Activated effector memory CD4-positive, alpha-beta T cell treated with anti-CD3 and anti-CD28 coated beads, Interleukin-2, amount 50 U/mL, for 16 hours (primary cell): ENCODE results near the gene P2RX5.
"Not testable (repeated sequence)": the region's sequence is repeated elsewhere in the genome, so short reads cannot be mapped to it uniquely, and the experiment has no call there.

Source experiments
- DNase-seq: peaks from one replicate; pipeline ENCODE4 v3.0.0-alpha.2; 2020

P2RX5 gene, protein sequence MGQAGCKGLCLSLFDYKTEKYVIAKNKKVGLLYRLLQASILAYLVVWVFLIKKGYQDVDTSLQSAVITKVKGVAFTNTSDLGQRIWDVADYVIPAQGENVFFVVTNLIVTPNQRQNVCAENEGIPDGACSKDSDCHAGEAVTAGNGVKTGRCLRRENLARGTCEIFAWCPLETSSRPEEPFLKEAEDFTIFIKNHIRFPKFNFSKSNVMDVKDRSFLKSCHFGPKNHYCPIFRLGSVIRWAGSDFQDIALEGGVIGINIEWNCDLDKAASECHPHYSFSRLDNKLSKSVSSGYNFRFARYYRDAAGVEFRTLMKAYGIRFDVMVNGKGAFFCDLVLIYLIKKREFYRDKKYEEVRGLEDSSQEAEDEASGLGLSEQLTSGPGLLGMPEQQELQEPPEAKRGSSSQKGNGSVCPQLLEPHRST

GRCh38 chr17:3695723-3696411, at the start of gene P2RX5:
P2RX5 (minus strand) TSS chr17:3696155; CDS start chr17:3696005, 150 bp downstream.
- peak; percentile 74 for DNase-seq

- DNase-seq, result no peak
These were observed 49.1 kb upstream of the P2RX5 start for GRCh38 chr17:3745071-3745470.

DNA sequence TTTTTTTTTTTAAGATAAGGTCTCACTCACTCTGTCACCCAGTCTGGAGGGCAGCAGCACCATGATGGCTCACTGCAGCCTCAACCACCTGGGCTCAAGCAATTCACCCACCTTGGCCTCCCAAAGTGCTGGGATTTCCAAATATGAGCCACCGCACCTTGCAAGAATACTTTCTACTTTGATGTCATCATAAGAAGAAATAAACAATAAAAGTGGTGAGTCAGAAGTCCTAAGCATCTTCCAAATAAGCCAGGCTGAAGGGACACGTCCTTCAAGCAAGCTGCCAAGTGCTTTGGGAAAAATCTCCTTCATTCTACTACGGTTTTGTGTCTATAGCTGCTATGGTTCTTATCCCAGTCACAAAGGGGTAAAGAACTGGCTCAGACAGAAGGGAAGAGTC, 48.1 kb upstream of the P2RX5 start:
- DNase-seq, result no peak

DNA sequence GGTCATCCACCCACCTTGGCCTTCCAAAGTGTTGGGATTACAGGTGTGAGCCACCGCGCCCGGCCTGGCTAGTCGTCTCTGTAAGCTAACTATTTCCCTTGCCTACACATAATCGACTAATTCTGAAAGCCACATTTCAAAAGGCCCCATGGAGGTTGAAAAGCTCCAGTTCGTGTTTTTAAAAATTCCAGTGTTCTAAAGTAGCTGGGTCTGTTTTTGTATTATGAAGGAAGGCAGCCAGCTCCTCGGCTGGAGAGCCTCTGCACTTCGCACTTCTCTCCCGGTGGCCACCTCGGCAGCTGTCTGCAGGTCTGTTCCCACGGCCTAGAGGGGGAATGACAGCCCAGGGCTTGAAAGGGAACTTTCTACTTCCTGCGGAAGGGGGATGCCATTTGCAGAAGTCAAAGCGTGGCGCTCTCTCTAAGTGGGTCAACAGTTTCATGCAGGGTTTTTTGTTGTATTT, 44.7 kb upstream of the P2RX5 start:
- DNase-seq, result peak; percentile 70

DNA sequence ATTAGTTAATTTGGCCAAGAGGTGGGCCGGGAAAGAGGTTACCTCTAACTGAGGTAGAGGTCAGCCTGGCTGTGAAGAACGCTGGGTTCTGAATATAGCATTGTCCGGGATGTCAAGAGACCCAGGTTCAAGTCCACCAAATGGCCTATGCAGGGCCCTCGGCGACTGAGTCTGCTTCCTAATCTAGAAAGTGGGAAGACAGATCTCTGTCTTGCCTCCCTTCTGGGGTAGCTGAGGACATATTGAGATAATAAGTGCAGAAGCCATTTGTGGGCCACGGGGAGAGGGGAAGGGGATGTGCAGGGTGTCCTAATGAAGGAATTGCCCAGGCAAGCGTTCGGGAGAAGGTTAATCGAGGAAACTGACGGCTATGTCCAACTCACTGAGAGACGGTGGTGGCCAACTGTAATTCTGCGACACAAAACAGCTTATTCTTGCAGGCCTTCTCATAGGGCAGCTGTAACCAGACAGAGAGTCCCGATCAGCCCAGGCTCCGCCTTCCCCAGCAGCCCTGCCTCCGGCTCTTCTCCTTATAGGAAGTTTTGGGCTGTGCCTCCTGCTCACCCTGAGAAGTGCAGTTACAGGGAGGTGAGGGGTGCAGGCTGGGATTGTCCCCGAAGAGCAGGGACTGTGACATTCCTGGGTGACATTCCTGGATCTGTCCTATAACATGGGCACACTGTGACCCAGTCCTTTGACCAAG, 43.6 kb upstream of the P2RX5 start:
- DNase-seq, result no peak

DNA sequence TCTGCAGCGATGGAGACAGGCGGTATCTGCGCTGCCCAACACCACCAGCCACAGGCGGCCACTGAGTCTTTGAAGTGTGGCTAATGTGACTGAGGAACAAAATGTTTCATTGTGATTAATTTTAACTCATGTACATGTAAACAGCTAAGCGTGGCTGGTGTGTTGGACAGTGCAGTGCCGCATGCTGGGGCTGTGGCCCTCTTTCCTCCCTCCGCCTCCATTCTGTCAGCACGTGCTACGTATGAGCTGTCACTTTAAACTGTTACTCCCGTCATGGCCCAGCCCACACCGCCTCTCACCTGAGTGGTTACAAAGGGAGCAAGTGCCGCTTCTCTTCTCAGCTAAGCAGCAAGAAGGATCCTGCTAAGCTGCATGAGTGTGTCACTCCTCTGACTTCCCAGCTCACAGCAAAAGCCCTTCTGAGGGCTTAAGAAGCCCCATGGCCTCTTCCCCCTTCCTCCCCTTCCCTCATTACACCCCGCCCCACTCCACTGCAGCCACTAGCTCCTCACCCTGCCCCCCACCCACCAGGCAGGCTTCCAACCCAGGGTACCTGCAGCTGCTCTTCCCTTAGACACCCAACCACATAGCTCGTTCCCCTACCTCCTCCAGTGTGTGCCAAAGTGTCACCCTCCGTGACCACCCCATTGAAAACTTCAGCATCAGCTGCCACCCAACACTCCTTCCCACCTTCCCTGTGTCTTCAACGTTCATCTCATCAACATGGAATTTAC, 42.8 kb upstream of the P2RX5 start:
- DNase-seq, result peak; percentile 89

DNA sequence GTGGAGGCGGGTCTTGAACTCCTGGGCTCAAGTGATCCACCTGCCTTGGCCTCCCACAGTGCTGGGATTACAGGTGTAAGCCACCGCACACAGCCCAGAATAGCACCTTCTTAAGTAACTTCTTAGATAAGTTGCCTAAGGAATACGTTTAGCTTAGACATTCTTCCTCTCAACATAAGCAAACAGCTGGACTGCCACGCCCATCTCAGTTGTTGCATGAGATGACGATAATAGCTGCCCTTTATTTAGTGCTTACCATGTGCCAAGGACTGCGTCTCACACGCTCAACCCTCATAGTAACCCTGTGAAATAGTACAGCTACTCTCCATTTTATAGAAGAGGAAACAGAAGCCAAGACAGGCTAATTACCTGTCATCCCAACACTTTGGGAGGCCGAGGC, 39.6 kb upstream of the P2RX5 start:
- DNase-seq, result no peak

GRCh38 chr17:3734911-3735276, 38.9 kb upstream of the P2RX5 start:
- not testable (repeated sequence) for DNase-seq

DNA sequence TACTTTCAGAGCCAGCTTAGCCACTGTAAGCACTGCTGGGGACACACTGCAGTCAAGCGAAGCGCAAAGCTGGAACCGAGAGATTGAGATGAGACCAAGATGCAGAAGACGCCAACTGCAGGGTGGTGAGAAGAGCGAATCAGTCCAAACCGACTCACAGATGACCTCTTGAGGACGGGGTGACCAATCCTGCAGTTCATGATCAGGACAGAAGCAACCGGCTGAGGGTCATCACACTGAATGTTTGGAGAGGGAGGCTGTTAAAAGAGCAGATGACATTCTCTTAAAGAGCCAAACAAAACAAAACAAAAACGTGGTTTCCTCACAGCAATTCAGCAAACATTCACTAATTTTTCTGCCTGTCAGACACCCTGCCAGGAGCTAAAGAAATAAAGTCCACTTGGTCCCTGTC, 36.3 kb upstream of the P2RX5 start:
- no peak for DNase-seq

DNA sequence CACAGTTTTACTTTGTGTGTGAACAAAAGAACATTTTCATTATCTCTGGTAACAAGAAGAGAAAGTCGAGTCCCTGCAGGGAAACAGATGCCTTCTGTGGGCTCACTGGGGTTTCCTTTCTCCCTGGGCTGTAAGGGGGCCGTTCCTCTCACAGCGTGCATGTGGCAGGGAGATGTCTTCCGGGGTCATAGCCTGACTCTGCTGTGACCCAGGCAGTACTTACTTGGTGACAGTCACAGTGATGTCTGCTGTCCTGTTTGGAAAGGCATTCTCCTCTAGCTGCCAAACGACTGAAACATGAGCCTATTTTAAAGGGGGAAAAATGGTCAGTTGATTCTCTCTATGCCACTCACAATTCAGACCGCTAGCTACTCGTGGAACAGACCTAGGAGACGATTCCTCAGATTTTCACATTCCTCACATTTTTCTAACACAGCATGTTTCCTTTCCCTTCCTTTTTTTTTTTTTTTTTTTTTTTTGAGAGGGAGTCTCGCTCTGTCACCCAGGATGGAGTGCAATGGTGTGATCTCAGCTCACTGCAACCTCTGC, 35.0 kb upstream of the P2RX5 start:
- DNase-seq, result no peak

GRCh38 chr17:3729881-3730280, 33.9 kb upstream of the P2RX5 start:
- no peak for DNase-seq

DNA sequence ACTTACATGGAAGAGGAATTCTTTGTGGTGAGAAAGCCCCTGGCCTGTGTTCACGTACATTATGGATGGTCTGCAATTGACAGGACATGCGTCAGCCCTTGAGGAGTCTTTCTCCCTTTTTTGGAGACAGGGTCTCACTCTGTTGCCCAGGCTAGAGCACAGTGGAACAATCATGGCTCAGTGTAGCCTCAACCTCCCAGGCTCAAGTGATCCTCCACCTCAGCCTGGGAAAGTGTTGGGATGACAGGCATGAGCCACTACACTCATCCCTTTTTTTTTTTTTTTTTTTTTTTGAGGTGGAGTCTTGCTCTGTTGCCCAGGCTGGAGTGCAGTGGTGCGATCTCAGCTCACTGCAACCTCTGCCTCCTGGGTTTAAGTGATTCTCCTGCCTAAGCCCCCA, 32.1 kb upstream of the P2RX5 start:
- DNase-seq, result not testable (repeated sequence)

DNA sequence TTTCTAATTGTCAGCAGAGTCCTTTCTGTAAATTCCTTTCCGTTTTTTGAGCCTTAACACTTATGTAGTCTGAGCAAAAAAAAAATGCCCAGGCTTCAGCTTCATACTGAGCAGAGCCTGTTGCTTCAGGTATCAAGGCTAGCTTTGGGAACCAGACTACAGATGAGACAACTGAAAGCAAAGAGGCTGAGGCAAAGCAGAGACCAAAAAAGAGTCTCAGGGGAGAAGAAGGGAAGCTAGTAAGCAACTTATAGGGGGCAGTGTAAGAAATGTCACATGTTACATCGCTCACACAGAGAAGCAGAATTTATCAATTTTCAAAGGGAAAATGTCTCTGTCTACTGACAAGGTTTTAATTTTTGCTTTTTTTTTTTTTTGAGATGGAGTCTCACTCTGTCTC, 31.1 kb upstream of the P2RX5 start:
- DNase-seq, result no peak

DNA sequence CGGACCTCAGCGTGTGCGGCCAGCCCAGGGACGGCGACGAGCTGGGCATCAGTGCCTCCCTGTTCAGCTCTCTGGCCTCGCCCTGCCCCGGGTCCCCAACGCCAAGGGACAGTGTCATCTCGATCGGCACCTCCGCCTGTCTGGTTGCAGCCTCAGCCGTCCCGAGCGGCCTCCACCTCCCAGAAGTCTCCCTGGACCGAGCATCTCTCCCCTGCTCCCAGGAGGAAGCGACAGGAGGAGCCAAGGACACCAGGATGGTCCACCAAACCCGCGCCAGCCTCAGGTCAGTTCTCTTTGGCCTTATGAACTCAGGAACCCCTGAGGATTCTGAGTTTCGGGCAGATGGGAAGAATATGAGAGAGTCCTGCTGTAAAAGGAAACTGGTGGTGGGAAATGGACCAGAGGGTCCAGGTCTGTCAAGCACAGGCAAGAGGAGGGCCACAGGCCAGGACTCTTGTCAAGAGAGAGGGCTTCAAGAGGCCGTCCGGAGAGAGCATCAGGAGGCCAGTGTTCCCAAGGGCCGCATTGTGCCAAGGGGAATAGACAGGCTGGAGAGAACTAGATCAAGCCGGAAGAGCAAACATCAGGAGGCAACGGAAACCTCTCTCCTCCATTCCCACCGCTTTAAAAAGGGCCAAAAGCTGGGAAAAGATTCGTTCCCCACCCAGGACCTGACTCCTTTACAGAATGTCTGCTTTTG, 28.6 kb upstream of the P2RX5 start:
- no peak for DNase-seq

- peak; percentile 97 for DNase-seq
These were observed 27.8 kb upstream of the P2RX5 start, which contains the start of gene HASPIN for GRCh38 chr17:3723556-3724377. HASPIN (plus strand) TSS chr17:3723903; CDS start chr17:3723936, 33 bp downstream.

DNA sequence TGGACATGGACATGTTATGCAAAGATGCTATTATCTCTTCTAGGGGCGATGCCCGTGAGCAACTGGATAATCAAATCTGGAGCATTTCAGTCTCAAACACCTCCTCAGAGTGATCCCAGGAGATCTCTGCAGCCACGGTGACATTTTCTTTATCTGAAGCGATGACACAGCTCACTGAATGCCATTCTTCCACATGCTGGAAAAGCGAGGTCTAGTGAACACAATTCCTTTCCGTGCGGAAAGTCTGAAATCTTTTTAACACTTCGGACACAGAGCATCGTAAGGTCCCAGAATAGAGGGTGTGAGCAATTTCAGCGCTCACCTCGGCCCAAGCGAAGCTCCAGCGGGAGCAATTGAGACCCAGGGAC, 27.2 kb upstream of the P2RX5 start:
- no peak for DNase-seq

DNA sequence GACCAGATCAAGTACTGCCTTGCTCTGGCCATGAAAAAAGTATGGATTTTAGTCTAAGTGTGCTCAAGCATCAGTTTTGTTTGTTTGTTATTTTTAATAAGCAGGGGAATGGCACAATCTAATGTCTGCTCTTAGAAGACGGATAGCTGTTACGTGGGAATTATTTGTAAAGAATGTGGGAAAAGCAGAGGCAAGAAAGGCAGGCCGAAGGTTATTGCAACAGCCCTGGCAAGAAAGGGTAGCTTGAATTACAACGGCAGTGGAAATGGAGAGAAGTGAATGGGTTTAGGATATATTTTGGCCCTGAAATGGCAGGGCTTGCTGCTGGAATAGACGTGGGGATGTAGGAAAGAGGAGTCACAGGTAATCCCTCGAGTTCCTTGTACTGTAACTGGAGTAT, 26.8 kb upstream of the P2RX5 start:
- DNase-seq, result no peak

- DNase-seq, result no peak
These were observed 23.3 kb upstream of the P2RX5 start for GRCh38 chr17:3719265-3719664.

DNA sequence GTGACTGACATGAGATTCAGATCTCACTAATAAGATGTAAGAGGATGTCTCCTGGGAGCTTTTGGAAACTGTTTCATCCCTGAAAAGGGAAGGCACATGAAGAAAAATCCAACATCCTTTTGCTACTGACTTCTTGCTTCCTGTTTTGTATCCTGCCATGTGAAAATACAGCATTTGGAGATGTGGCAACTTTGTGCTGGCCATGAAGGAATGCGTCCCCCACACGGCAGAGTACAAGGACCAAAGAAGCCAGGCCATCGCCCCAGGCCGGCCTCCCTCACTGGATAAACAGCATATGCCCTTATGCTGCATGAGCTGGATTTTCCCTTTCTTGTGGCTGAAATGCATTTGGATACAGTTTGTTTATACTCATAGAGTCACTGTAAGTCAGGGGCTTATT, 22.2 kb upstream of the P2RX5 start:
- DNase-seq, result no peak

GRCh38 chr17:3715296-3715695, 19.3 kb upstream of the P2RX5 start:
- DNase-seq, result no peak
